Fibroblast of lung (primary cell): ENCODE results near the gene DNMBP.

ENCODE experiments used
- EZH2 ChIP-seq: IDR thresholded peaks from 2 replicates; pipeline ENCODE4 v1.5.1; 2012; ENCODE audit warnings: low read length, control low read depth, mild to moderate bottlenecking; ENCODE audit errors: missing control alignments
- TF ChIP-seq, protein P1 (sequence below), 2 donors: IDR thresholded peaks in 1 of 2; conservative IDR thresholded peaks in 1 of 2; 1 replicate in 1 of 2; 2 replicates in 1 of 2; pipeline ENCODE4 v1.5.1; 2011 to 2012; ENCODE audit warnings: low read length in 2 of 2, control low read depth in 1 of 2, inconsistent platforms in 1 of 2, low read depth in 1 of 2, mild to moderate bottlenecking in 1 of 2

DNA sequence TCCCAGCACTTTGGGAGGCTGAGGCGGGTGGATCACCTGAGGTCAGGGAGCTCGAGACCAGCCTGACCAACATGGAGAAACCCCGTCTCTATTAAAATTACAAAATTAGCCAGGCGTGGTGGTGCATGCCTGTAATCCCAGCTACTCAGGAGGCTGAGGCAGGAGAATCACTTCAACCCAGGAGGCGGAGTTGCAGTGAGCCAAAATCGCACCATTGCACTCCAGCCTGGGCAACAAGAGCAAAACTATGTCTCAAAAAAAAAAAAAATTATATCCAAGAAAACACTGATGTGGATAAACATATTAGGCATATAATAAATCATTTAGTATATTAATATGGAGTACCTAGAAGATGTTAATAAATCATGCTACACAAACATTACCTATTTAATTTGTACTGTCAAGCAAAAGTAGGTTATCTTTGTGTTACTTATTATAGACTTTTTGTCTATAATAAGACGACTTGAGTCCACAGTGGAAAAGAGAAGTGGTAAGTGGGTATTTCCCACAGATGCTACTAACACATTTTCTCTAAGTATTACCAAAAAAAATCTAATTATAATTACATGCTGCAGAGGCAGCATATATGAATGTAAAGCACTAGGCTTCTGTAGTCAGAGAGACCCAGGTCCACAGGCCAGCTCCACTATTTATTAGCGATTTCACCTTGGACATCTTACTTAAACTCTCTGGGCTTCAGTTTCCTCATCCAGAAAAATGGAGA, 34.5 kb downstream of the DNMBP start:
- TF ChIP-seq, protein P1, sequence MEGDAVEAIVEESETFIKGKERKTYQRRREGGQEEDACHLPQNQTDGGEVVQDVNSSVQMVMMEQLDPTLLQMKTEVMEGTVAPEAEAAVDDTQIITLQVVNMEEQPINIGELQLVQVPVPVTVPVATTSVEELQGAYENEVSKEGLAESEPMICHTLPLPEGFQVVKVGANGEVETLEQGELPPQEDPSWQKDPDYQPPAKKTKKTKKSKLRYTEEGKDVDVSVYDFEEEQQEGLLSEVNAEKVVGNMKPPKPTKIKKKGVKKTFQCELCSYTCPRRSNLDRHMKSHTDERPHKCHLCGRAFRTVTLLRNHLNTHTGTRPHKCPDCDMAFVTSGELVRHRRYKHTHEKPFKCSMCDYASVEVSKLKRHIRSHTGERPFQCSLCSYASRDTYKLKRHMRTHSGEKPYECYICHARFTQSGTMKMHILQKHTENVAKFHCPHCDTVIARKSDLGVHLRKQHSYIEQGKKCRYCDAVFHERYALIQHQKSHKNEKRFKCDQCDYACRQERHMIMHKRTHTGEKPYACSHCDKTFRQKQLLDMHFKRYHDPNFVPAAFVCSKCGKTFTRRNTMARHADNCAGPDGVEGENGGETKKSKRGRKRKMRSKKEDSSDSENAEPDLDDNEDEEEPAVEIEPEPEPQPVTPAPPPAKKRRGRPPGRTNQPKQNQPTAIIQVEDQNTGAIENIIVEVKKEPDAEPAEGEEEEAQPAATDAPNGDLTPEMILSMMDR (conservative IDR thresholded peaks at IDR 0.05 in 1 of 2, IDR thresholded peaks at IDR 0.05 in 1 of 2; ENCODE audit: low read depth in 1 of 2, low read length in 2 of 2), result no peak
- no peak for TF ChIP-seq EZH2
